Brain pericyte (primary cell): ENCODE measurements around the gene CCDC148.

Experiments used
- DNase-seq: peaks from one replicate; pipeline ENCODE4 v3.0.0-alpha.2; 2012; ENCODE audit warnings: low read depth, low spot score

CCDC148 gene

GRCh38 chr2:158456309-158457066 is at the start of gene CCDC148, which contains the start of gene PKP4:
CCDC148 (minus strand) TSS chr2:158456753; CDS start chr2:158456439, 314 bp downstream.
PKP4 (plus strand) TSS chr2:158456952; CDS start chr2:158533185, 76,233 bp downstream.
- DNase-seq, result peak; percentile 75

GRCh38 chr2:158505448-158505934 is 48.9 kb upstream of the CCDC148 start:
- DNase-seq, result no peak

GRCh38 chr2:158504088-158504487 is 47.5 kb upstream of the CCDC148 start:
- no peak for DNase-seq

GRCh38 chr2:158502974-158503373 is 46.4 kb upstream of the CCDC148 start:
- no peak for DNase-seq

GRCh38 chr2:158501301-158501700 is 44.7 kb upstream of the CCDC148 start:
- no peak for DNase-seq

- peak; percentile 8 for DNase-seq
Measured at GRCh38 chr2:158500333-158500732, 43.8 kb upstream of the CCDC148 start.

GRCh38 chr2:158499383-158499782 is 42.8 kb upstream of the CCDC148 start:
- DNase-seq, result no peak

GRCh38 chr2:158498749-158499136 is 42.2 kb upstream of the CCDC148 start:
- DNase-seq, result no peak

- no peak for DNase-seq
Measured at GRCh38 chr2:158498043-158498748, 41.6 kb upstream of the CCDC148 start.

- DNase-seq, result no peak
Measured at GRCh38 chr2:158497486-158497885, 40.9 kb upstream of the CCDC148 start.

GRCh38 chr2:158496986-158497385 is 40.4 kb upstream of the CCDC148 start:
- DNase-seq, result no peak

GRCh38 chr2:158495175-158495574 is 38.6 kb upstream of the CCDC148 start:
- DNase-seq, result no peak

- DNase-seq, result no peak
Measured at GRCh38 chr2:158493458-158493857, 36.9 kb upstream of the CCDC148 start.

GRCh38 chr2:158491072-158491471 is 34.5 kb upstream of the CCDC148 start:
- DNase-seq, result no peak

- DNase-seq, result no peak
Measured at GRCh38 chr2:158489366-158490112, 33.0 kb upstream of the CCDC148 start.

- no peak for DNase-seq
Measured at GRCh38 chr2:158488442-158489216, 32.1 kb upstream of the CCDC148 start.

- DNase-seq, result peak; percentile 10
Measured at GRCh38 chr2:158487419-158487818, 30.9 kb upstream of the CCDC148 start.

GRCh38 chr2:158486970-158487325 is 30.4 kb upstream of the CCDC148 start:
- no peak for DNase-seq

GRCh38 chr2:158486150-158486969 is 29.8 kb upstream of the CCDC148 start:
- DNase-seq, result no peak

- no peak for DNase-seq
Measured at GRCh38 chr2:158484892-158485556, 28.5 kb upstream of the CCDC148 start.
